ENCODE data around the gene BABAM1. TPM values are rescaled to one million over a fixed set of nuclear protein-coding genes. Genes with fewer than 3 reads are reported as not detected.

BABAM1 gene
- total RNA-seq, 3 donors from 2014 or later (not counting 1 experiment from before 2014, with no cell fraction given): 106 to 127 (median 106) TPM

- Histone ChIP-seq H3K4me3 (ENCODE audit: low read length) (no peak overlapping the region), H3K9me3 (ENCODE audit: control insufficient read depth, insufficient read depth, low read length) (no peaks in the 10 kb centered on the region), H3K4me1 (ENCODE audit: control insufficient read depth, insufficient read depth, low read length) (peaks cover 21% of the 10 kb centered on the region), H3K27ac (ENCODE audit: low read length) (no peak overlapping the region), H3K36me3 (ENCODE audit: control insufficient read depth, insufficient read depth, low read length) (peaks cover 12% of the 10 kb centered on the region), H3K27me3 (ENCODE audit: control insufficient read depth, insufficient read depth, low read length) (no peaks in the 10 kb centered on the region)
- no peaks in the 10 kb centered on the region for H3K36me3 Mint-ChIP-seq
- no peaks in the 10 kb centered on the region for H3K9me3 Mint-ChIP-seq
- H3K27me3 Mint-ChIP-seq (ENCODE audit: low read depth in 2 of 2): no peaks in the 10 kb centered on the region
- peaks cover 0 to 13% of the 10 kb centered on the region in 2 donors for H3K4me1 Mint-ChIP-seq
- WGBS (ENCODE audit: insufficient coverage): 97% methylated on average over 20 of the region's 20 CpGs
- H3K27ac Mint-ChIP-seq: no peak overlapping the region
- intact Hi-C loops (cut with micrococcal nuclease): no loop called here
- DNase-seq (no peak), ATAC-seq (no peak)
- TF ChIP-seq CTCF (IDR thresholded peaks at IDR 0.05): no peak
- no peak overlapping the region for H3K4me3 Mint-ChIP-seq
These were observed 57.9 kb downstream of the BABAM1 start for GRCh38 chr19:17325133-17325532.

DNA sequence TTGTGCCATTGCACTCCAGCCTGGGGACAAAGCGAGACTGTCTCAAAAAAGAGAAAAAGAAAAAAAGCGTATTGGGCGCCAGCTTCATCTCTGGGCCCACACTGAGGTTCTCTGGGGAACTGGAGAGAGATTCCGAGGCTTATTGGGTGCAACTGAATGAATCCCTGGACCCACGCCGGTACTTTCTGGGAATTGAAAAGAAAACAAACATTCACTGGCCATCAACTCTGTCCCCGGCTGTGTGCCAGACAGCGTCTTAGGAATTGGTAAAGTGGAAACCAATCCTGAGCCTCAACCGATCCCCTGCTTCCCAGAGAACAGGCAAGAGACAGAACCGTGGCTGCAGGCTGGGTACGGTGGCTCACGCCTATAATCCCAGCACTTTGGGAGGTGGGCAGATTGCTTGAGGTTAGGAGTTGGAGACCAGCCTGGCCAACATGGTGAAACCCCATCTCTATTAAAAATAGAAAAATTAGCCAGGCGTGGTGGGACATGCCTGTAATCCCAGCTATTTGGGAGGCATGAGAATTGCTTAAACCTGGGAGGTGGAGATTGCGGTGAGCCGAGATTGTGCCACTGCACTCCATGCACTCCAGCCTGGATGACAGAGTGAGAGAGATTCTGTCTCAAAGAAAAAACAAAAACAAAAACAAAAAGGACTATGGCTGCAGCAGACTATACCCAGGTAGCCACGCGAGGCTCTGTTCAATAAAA is 58.8 kb downstream of the BABAM1 start:
- intact Hi-C loops (cut with micrococcal nuclease): no loop called here
- H3K27ac ChIP-seq (ENCODE audit: low read length): no peak overlapping the region
- WGBS (ENCODE audit: insufficient coverage): 98% methylated on average over 17 of the region's 17 CpGs
- peaks cover 22% of the 10 kb centered on the region for H3K4me1 ChIP-seq (ENCODE audit: control insufficient read depth, insufficient read depth, low read length)
- peaks cover 6% of the 10 kb centered on the region for H3K36me3 ChIP-seq (ENCODE audit: control insufficient read depth, insufficient read depth, low read length)
- Mint-ChIP-seq H3K27me3 (ENCODE audit: low read depth in 2 of 2) (no peaks in the 10 kb centered on the region), H3K4me3 (no peak overlapping the region), H3K27ac (no peak overlapping the region), H3K4me1 (peaks cover 0 to 18% of the 10 kb centered on the region in 2 donors), H3K9me3 (no peaks in the 10 kb centered on the region), H3K36me3 (no peaks in the 10 kb centered on the region)
- no peaks in the 10 kb centered on the region for H3K9me3 ChIP-seq (ENCODE audit: control insufficient read depth, insufficient read depth, low read length)
- TF ChIP-seq CTCF (IDR thresholded peaks at IDR 0.05): no peak
- no peaks in the 10 kb centered on the region for H3K27me3 ChIP-seq (ENCODE audit: control insufficient read depth, insufficient read depth, low read length)
- no peak overlapping the region for H3K4me3 ChIP-seq (ENCODE audit: low read length)
- no peak for ATAC-seq
- DNase-seq: no peak

DNA sequence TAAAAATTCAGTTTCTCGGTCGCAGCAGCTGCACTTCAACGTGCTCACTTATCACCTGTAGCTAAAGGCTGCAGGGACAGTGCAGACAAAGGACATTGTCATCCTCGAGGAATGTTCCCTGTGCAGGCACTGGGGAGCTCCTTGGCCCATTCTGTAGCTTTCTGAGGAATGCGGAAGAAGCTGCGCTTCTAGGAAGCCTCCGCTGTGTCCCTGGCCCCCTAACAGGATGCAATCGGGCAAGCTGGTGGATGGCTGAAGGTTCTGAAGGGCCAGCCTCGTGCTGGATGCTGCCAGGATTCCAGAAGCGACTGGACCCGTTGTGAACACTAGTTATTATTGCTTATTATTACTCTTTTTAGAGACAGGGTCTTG is 59.3 kb downstream of the BABAM1 start:
- no peak for TF ChIP-seq CTCF (IDR thresholded peaks at IDR 0.05)
- Mint-ChIP-seq H3K4me1 (peaks cover 0 to 18% of the 10 kb centered on the region in 2 donors), H3K9me3 (no peaks in the 10 kb centered on the region), H3K4me3 (no peak overlapping the region), H3K36me3 (no peaks in the 10 kb centered on the region), H3K27me3 (ENCODE audit: low read depth in 2 of 2) (no peaks in the 10 kb centered on the region), H3K27ac (no peak overlapping the region)
- H3K27ac ChIP-seq (ENCODE audit: low read length): no peak overlapping the region
- H3K27me3 ChIP-seq (ENCODE audit: control insufficient read depth, insufficient read depth, low read length): no peaks in the 10 kb centered on the region
- no peaks in the 10 kb centered on the region for H3K9me3 ChIP-seq (ENCODE audit: control insufficient read depth, insufficient read depth, low read length)
- peaks cover 22% of the 10 kb centered on the region for H3K4me1 ChIP-seq (ENCODE audit: control insufficient read depth, insufficient read depth, low read length)
- H3K4me3 ChIP-seq (ENCODE audit: low read length): no peak overlapping the region
- ATAC-seq (no peak), DNase-seq (no peak)
- WGBS (ENCODE audit: insufficient coverage): 89% methylated on average over 11 of the region's 11 CpGs
- intact Hi-C loops (cut with micrococcal nuclease): no loop called here
- H3K36me3 ChIP-seq (ENCODE audit: control insufficient read depth, insufficient read depth, low read length): peaks cover 5% of the 10 kb centered on the region
